ENCODE measurements around the gene PRR19. TPM values are rescaled to one million over a fixed set of nuclear protein-coding genes. Genes with fewer than 3 reads are reported as not detected.
A peak's percentile ranks its signal among the peaks of the same experiment; 100 is the strongest.

PRR19 gene
- total and polyA plus RNA-seq, 3 donors from 2014 or later: 16.8 to 37.4 (median 18.3) TPM

GRCh38 chr19:42293948-42294347, 8.0 kb upstream of the PRR19 start:
- 89 to 92% methylated on average over 7 to 15 of the region's 15 CpGs for WGBS, 2 donors
- Histone ChIP-seq H3K4me1 (no peaks in the 10 kb centered on the region), H3K27me3 (no peaks in the 10 kb centered on the region), H3K4me3 (no peak overlapping the region), H3K36me3 (ENCODE audit: low read depth, missing control alignments) (no peaks in the 10 kb centered on the region), H3K27ac (no peak overlapping the region), H3K9me3 (no peaks in the 10 kb centered on the region)
- intact Hi-C loops (cut with DNase I; ENCODE audit: low total_unique reads): loop anchor here (5.0 kb wide), 1 partner anchor 47 kb away; no protein-coding TSS in a partner anchor
- DNase-seq: no peak
- TF ChIP-seq POLR2A (IDR thresholded peaks at IDR 0.05): no peak
- TF ChIP-seq CTCF (IDR thresholded peaks at IDR 0.05): no peak

GRCh38 chr19:42294471-42295137, 7.3 kb upstream of the PRR19 start:
- intact Hi-C loops (cut with DNase I; ENCODE audit: low total_unique reads): loop anchor here (5.0 kb wide), 1 partner anchor 47 kb away; no protein-coding TSS in a partner anchor
- Histone ChIP-seq H3K9me3 (no peaks in the 10 kb centered on the region), H3K4me1 (no peaks in the 10 kb centered on the region), H3K27ac (no peak overlapping the region), H3K27me3 (no peaks in the 10 kb centered on the region), H3K4me3 (no peak overlapping the region), H3K36me3 (ENCODE audit: low read depth, missing control alignments) (no peaks in the 10 kb centered on the region)
- no peak for DNase-seq
- 73 to 91% methylated on average over 7 to 24 of the region's 24 CpGs for WGBS, 2 donors
- TF ChIP-seq CTCF (IDR thresholded peaks at IDR 0.05): no peak
- TF ChIP-seq POLR2A (IDR thresholded peaks at IDR 0.05): no peak

- no peak for TF ChIP-seq POLR2A (IDR thresholded peaks at IDR 0.05)
- no peak for TF ChIP-seq CTCF (IDR thresholded peaks at IDR 0.05)
- Histone ChIP-seq H3K27ac (no peak overlapping the region), H3K4me1 (no peaks in the 10 kb centered on the region), H3K4me3 (no peak overlapping the region), H3K9me3 (no peaks in the 10 kb centered on the region), H3K27me3 (no peaks in the 10 kb centered on the region), H3K36me3 (ENCODE audit: low read depth, missing control alignments) (no peaks in the 10 kb centered on the region)
- intact Hi-C loops (cut with DNase I; ENCODE audit: low total_unique reads): no loop called here
- DNase-seq: no peak
- WGBS, 2 donors: 72 to 92% methylated on average over 2 to 5 of the region's 5 CpGs
These were observed 6.6 kb upstream of the PRR19 start for GRCh38 chr19:42295342-42295741.

GRCh38 chr19:42295831-42296525, 6.0 kb upstream of the PRR19 start:
- TF ChIP-seq CTCF (IDR thresholded peaks at IDR 0.05) (peak; percentile 82 to 92 (median 89)), POLR2A (IDR thresholded peaks at IDR 0.05) (no peak)
- WGBS, 2 donors: 81 to 97% methylated on average over 6 of the region's 6 CpGs
- no peaks in the 10 kb centered on the region for H3K4me1 ChIP-seq
- peak; percentile 93 for DNase-seq
- no peaks in the 10 kb centered on the region for H3K36me3 ChIP-seq (ENCODE audit: low read depth, missing control alignments)
- H3K4me3 ChIP-seq: no peak overlapping the region
- no peaks in the 10 kb centered on the region for H3K9me3 ChIP-seq
- intact Hi-C loops (cut with DNase I; ENCODE audit: low total_unique reads): no loop called here
- H3K27ac ChIP-seq: no peak overlapping the region
- no peaks in the 10 kb centered on the region for H3K27me3 ChIP-seq

Measured in testis (tissue), 3 donors.